ENCODE data around the gene DENND4A.
A peak's percentile ranks its signal among the peaks of the same experiment; 100 is the strongest.
"Not testable (repeated sequence)": the region's sequence is repeated elsewhere in the genome, so short reads cannot be mapped to it uniquely, and the experiment has no call there.

Gene DENND4A

GRCh38 chr15:65638109-65638508 is 154.0 kb downstream of the DENND4A start:
- DNase-seq (ENCODE audit: low spot score) (no peak), FAIRE-seq (no peak)

- FAIRE-seq: no peak
- no peak for DNase-seq (ENCODE audit: low spot score)
Measured at GRCh38 chr15:65634356-65634755, 157.7 kb downstream of the DENND4A start.

- DNase-seq (ENCODE audit: low spot score) (no peak), FAIRE-seq (no peak)
Measured at GRCh38 chr15:65633752-65634151, 158.3 kb downstream of the DENND4A start.

- DNase-seq (ENCODE audit: low spot score) (no peak), FAIRE-seq (no peak)
Measured at GRCh38 chr15:65632780-65633375, 159.2 kb downstream of the DENND4A start.

- no peak for FAIRE-seq
- DNase-seq (ENCODE audit: low spot score): no peak
Measured at GRCh38 chr15:65631503-65631902, 160.6 kb downstream of the DENND4A start.

GRCh38 chr15:65630760-65631159 is 161.3 kb downstream of the DENND4A start:
- FAIRE-seq: no peak
- DNase-seq (ENCODE audit: low spot score): no peak

GRCh38 chr15:65629548-65629947 is 162.5 kb downstream of the DENND4A start:
- no peak for DNase-seq (ENCODE audit: low spot score)
- FAIRE-seq: no peak

GRCh38 chr15:65626856-65627255 is 165.2 kb downstream of the DENND4A start:
- no peak for DNase-seq (ENCODE audit: low spot score)
- no peak for FAIRE-seq

- DNase-seq (ENCODE audit: low spot score) (no peak), FAIRE-seq (no peak)
Measured at GRCh38 chr15:65623103-65623502, 169.0 kb downstream of the DENND4A start.

- DNase-seq (ENCODE audit: low spot score) (no peak), FAIRE-seq (no peak)
Measured at GRCh38 chr15:65621638-65622037, 170.5 kb downstream of the DENND4A start, which contains the start of gene SLC24A1. TSS of gene SLC24A1 (plus strand) at chr15:65621938. CDS start at chr15:65624081, 2,143 bp downstream.

- no peak for DNase-seq (ENCODE audit: low spot score)
- FAIRE-seq: no peak
Measured at GRCh38 chr15:65620833-65621232, 171.3 kb downstream of the DENND4A start.

- FAIRE-seq (no peak), DNase-seq (ENCODE audit: low spot score) (no peak)
Measured at GRCh38 chr15:65619626-65620290, 172.3 kb downstream of the DENND4A start.

- DNase-seq (ENCODE audit: low spot score) (no peak), FAIRE-seq (no peak)
Measured at GRCh38 chr15:65618560-65619109, 173.5 kb downstream of the DENND4A start.

GRCh38 chr15:65615887-65616286 is 176.2 kb downstream of the DENND4A start:
- not testable (repeated sequence) for DNase-seq (ENCODE audit: low spot score); FAIRE-seq

GRCh38 chr15:65612949-65613744 is 178.9 kb downstream of the DENND4A start:
- DNase-seq (ENCODE audit: low spot score): no peak
- no peak for FAIRE-seq

GRCh38 chr15:65612616-65612946 is 179.5 kb downstream of the DENND4A start:
- peak; percentile 17 for DNase-seq (ENCODE audit: low spot score)
- no peak for FAIRE-seq

GRCh38 chr15:65611888-65612615 is 180.0 kb downstream of the DENND4A start:
- DNase-seq (ENCODE audit: low spot score) (no peak), FAIRE-seq (no peak)

GRCh38 chr15:65610871-65611718 is 181.0 kb downstream of the DENND4A start, which contains the start of gene INTS14:
TSS of gene INTS14 (minus strand) at chr15:65611131. CDS start at chr15:65607380, 3,751 bp downstream.
- DNase-seq (ENCODE audit: low spot score): peak; percentile 91
- FAIRE-seq: peak; percentile 81

Data from RCC 7860 (cell line).